ENCODE data around the gene C1S.
A peak's percentile ranks its signal among the peaks of the same experiment; 100 is the strongest.

C1S gene

DNA sequence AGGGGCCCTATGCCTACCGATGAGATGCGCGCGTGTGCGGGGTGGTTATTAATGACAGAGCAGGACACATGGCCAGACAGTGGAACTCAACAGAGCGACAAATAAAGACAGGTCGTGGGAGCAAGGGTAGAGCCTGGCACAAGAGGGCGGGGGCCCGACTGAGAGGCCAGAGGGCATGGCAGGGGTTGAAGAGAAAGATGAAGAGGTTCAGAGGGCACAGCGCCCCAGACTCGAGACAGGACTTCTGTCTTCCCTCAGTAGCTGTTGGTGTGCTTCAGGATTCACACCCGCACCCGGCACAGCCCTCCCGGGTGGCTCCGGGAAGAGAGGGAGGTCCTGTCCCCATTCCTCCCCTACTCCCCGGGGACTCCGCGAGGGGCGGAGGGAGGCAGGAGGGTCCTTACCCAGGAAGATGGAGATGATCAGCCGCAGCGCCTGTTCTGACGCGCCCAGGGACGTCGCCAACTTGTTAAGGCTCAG is 42.6 kb upstream of the C1S start:
- in situ Hi-C loops (cut with MboI; ENCODE audit: low sequenced_read_pairs, unreplicated experiment) = no loop called here
- TF ChIP-seq, protein P1, sequence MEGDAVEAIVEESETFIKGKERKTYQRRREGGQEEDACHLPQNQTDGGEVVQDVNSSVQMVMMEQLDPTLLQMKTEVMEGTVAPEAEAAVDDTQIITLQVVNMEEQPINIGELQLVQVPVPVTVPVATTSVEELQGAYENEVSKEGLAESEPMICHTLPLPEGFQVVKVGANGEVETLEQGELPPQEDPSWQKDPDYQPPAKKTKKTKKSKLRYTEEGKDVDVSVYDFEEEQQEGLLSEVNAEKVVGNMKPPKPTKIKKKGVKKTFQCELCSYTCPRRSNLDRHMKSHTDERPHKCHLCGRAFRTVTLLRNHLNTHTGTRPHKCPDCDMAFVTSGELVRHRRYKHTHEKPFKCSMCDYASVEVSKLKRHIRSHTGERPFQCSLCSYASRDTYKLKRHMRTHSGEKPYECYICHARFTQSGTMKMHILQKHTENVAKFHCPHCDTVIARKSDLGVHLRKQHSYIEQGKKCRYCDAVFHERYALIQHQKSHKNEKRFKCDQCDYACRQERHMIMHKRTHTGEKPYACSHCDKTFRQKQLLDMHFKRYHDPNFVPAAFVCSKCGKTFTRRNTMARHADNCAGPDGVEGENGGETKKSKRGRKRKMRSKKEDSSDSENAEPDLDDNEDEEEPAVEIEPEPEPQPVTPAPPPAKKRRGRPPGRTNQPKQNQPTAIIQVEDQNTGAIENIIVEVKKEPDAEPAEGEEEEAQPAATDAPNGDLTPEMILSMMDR (IDR thresholded peaks at IDR 0.05; ENCODE audit: borderline replicate concordance, control extremely low read depth, extremely low read depth, insufficient read depth, missing control alignments) = no peak
- no peak for DNase-seq (ENCODE audit: low spot score)

GRCh38 chr12:7018350-7019042 is 42.0 kb upstream of the C1S start, which contains the start of gene LPCAT3:
TSS of gene LPCAT3 (minus strand) at chr12:7018476. CDS start at chr12:7018424, 52 bp downstream.
- DNase-seq (ENCODE audit: low spot score) = peak; percentile 98
- in situ Hi-C loops (cut with MboI; ENCODE audit: low sequenced_read_pairs, unreplicated experiment) = no loop called here
- TF ChIP-seq, protein P1 (IDR thresholded peaks at IDR 0.05; ENCODE audit: borderline replicate concordance, control extremely low read depth, extremely low read depth, insufficient read depth, missing control alignments) = peak; percentile 78

GRCh38 chr12:7019043-7019569 is 41.4 kb upstream of the C1S start:
- no peak for DNase-seq (ENCODE audit: low spot score)
- TF ChIP-seq, protein P1 (IDR thresholded peaks at IDR 0.05; ENCODE audit: borderline replicate concordance, control extremely low read depth, extremely low read depth, insufficient read depth, missing control alignments) = no peak

DNA sequence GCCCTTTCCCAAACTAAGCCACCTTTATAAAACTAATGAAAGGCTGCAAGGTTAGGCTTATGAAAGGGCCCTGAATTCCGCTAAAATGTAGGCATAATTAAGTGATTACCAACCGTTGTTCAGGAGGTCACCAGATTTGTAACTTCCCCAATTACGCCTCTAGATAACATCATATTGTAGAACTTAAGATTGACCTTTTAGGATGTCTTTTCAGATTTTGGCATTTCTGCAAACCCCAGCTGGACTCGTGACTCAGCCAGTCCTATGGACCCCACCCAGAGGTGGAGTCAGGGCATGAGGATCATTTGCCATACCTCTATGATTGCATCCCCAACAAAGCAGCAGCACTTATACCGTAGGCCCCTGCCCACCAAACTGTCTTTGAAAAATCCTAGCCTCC is 38.6 kb upstream of the C1S start:
- DNase-seq (ENCODE audit: low spot score) = no peak
- TF ChIP-seq, protein P1 (IDR thresholded peaks at IDR 0.05; ENCODE audit: borderline replicate concordance, control extremely low read depth, extremely low read depth, insufficient read depth, missing control alignments) = no peak
- in situ Hi-C loops (cut with MboI; ENCODE audit: low sequenced_read_pairs, unreplicated experiment) = no loop called here

More at GRCh38 chr12:7019043-7019569, 41.4 kb upstream of the C1S start:
- in situ Hi-C loops (cut with MboI; ENCODE audit: low sequenced_read_pairs, unreplicated experiment) = no loop called here

GRCh38 chr12:7023114-7023513 is 37.4 kb upstream of the C1S start:
- DNase-seq (ENCODE audit: low spot score) = no peak
- TF ChIP-seq, protein P1 (IDR thresholded peaks at IDR 0.05; ENCODE audit: borderline replicate concordance, control extremely low read depth, extremely low read depth, insufficient read depth, missing control alignments) = no peak
- in situ Hi-C loops (cut with MboI; ENCODE audit: low sequenced_read_pairs, unreplicated experiment) = no loop called here

DNA sequence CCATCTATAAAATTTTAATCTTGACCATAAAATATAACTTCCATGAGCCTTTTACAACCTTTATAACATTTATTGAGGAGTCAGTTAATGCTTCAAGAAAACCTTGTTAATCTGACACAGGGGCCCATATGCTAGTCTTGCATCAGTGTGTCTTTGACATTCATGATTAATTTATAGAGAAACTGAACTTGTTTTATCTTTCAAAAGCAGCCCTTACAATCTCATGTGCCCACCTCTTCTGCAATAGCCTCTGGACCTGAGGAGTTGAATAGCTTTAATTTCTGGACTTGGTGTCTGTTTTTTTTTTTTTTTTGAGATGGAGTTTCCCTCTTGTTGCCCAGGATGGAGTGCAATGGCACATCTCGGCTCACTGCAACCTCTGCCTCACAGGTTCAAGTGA is 33.7 kb upstream of the C1S start:
- TF ChIP-seq, protein P1 (IDR thresholded peaks at IDR 0.05; ENCODE audit: borderline replicate concordance, control extremely low read depth, extremely low read depth, insufficient read depth, missing control alignments) = no peak
- no peak for DNase-seq (ENCODE audit: low spot score)
- in situ Hi-C loops (cut with MboI; ENCODE audit: low sequenced_read_pairs, unreplicated experiment) = no loop called here

Data from GM13976 (cell line).